HTR-8/SVneo (cell line): ENCODE results near the gene PROK2.
A peak's percentile ranks its signal among the peaks of the same experiment; 100 is the strongest.

ENCODE experiments used
- DNase-seq: peaks from one replicate; pipeline ENCODE4 v3.0.0; 2011; ENCODE audit warnings: low spot score, mixed read lengths; ENCODE audit not compliant: insufficient read length
- FAIRE-seq: peaks from 2 replicates; lab custom pipeline; 2011; peaks lifted over from hg19 to GRCh38; lab: Jason Lieb, UNC

The PROK2 gene

DNA sequence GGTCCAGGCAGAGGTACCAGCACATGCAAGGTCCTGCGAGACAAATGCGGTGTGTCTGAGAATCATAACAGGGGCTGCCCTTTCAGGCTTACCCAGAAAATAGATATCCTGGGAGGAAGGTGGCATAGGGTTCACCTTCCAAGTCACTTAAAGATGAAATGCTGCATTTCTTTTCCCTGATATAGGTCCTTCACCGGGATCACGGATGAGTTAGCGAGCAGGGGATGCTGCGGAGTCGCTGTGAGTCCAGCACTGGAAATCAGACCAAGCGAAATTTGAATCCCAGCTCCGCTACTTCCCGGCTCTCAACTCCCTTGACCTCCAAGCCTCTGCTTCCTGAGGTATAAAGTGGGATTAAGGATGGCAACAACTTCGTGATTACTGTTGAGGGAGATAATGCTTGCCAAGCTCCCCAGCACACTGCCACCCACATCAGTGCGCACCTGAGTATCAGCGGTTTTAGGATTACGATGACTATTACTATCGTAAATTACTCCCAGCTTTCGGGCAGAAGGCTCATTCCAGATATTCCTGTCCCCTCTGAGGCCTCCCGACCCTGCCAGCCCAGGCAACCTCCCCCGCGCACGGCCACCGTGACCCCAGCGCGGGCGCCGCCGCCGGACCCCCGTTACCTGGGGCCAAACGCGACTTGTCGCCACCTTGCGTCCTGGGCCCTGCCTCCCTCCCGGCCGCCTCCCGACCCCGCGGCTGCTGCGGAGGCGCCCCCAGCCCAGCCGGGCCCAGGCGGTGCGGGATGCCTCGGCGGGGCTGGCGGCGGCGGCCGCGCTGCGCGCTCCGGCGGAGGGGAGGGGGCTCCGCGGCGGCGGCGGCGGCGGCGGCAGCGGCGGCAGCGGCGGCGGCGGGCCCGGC lies 31.9 kb downstream of the PROK2 start:
- peak; percentile 60 for FAIRE-seq
- no peak for DNase-seq

DNA sequence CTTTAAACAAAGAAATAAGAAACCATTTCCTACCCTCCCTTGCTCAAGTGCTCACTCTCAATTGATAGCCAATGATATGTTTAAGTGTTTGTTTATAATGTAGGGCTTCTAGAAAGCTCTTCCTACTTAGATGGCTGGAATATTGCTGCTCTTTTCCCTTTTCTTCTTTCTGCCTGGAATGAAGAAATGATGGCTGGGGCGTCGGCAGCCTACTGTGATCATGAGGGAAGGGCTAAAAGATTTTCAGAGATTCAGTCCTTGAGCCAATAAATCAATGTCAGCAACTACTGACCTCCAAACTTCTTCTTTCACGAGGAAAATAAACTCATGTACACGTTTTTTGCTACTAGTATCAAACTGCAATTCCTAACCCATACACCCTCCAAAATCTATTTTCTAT lies 33.3 kb downstream of the PROK2 start:
- FAIRE-seq (no peak), DNase-seq (no peak)

DNA sequence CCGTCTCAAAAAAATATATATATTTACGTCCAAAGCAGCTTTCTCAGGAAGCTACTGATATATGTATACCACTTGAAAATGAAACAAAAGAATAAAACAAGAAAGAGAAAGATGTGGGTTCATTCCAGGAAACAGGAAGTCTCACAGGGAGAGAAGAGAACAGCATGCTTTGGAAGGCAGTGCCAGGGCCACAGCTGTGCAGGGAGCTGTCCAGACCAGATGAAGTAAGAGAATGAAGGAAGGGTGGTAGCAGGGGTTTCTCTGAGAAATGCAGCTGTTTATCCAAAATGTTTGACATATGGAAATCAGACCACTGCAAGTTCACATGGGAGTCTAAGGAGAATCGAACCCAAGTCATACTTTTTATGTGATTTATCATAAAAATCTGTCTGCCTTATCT lies 40.2 kb downstream of the PROK2 start:
- FAIRE-seq, result no peak
- DNase-seq, result no peak

DNA sequence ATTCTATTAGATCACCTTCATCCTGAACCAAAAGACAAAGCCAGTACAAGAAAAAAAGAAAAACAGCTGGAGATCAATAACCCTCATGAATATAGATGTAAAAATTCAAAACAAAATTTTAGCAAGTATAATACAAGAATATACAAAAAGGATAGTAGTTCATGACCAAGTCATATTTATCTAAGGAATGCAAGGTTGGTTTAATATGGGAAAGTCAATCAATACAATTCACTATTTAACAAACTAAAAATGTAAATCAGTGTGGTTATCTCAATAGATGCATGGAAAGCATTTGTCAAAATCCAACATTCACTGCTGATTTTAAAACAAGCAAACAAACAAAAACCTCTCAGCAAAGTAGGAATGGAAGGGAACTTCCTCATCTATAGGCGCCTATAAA lies 42.3 kb downstream of the PROK2 start:
- FAIRE-seq (no peak), DNase-seq (no peak)

DNA sequence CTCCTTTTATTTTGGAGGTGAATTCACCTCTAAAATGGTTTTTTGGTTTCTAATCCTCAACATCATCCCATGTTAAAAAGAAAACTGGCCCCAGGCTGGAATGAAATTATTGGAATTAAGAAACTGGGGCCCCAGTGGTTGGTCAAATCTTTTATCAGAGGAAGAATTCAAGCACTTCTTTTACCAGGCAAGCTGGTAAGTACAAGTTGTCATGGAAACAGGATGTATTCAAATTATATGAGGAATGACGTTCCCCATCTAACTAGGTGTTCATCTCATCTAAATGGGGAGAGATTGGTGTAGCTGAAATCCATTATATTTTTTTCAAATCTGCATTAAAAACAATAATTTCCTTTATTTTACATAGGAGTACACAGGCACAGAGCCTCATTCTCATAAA lies 50.1 kb downstream of the PROK2 start:
- DNase-seq (no peak), FAIRE-seq (no peak)

DNA sequence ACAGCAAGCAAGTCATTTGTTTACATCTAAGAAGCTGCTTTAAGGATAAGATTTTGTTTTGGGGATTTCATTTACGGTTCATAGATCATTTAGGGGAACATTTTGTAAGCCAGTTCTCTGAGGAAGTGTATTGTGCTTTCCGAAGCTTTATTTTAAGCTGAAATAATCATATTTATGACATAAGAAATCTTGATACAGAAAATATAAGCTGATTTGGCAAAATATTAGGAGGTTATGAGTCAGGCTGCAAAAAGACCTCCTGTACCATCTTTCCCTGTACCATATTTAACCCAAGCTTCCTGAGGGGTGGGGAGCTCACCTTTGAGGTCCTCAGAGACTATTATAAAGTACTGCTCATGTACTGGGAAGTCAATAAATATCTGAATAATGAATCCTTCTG lies 51.6 kb downstream of the PROK2 start:
- DNase-seq (no peak), FAIRE-seq (no peak)

DNA sequence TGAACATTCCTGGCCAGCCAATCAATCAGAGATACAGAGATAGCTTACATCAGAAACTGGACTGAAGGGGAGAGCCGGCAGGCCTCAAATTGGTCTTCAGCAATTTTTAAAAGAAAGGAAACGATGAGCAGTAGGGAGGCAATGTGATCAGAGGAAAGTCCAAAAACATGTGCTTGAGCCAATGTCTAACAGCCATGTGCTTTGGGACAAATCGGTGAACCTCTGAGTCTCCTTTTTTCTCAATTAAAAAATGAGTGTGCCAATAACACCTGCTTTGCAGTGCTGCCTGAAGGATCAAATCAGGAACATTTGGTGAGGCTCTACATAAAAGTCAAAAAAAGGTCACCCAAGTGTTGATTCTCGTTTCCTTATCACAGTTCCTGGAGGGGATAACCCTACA lies 52.3 kb downstream of the PROK2 start:
- FAIRE-seq, result no peak
- DNase-seq, result no peak

DNA sequence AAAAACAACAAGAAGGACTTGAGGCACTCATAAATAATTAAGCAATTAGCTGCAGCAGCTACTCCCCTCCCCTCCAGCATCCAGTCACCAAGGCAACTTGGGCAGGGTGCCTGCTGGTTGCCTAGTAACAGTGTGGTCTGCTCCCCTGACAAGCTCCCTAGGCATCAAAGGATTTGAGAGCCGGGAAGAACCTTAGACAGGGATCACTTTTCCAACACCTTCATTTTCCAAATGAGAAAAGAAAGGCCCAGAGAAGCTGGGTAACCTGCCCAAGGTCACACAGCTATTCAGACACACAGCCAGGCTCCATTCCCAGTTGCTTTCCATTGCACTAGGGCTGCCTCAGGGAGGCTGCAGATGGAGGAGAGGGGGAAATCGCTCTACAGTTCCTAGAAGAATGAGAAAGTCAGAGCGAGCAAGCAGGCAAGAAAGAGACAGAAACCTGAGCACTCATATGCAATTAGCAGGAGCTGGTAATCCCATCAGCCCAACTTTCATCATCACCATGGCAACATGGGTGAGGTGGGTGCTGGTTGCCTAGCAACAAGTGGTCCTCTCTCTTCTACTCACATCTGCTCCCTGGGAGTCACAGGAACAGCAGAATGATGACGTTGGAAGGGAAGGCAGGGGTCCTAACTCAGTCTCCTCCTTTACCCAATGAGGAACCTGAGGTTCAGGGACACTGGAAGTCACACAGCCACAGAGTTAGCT lies 56.2 kb downstream of the PROK2 start:
- peak; percentile 55 for FAIRE-seq
- no peak for DNase-seq

DNA sequence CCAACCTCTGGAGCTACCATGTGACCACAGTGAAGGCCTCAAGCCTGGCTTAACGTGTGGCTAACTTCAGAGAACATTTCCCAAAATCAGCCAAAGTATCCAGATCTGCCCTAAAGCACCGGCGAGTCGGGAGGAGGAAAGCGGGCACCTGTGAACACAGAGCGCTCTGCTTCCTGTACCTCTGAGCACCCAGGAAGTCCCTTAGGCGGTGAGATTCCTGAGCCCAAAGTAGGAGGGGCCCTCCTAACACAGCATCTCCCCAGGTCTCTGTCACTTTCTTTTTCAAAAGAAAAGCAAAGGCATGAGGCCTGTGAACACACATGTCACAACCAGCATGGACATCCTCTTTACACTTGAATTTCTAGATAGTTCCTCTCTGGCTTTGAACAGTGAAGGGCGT lies 58.8 kb downstream of the PROK2 start:
- DNase-seq, result peak; percentile 6
- no peak for FAIRE-seq

DNA sequence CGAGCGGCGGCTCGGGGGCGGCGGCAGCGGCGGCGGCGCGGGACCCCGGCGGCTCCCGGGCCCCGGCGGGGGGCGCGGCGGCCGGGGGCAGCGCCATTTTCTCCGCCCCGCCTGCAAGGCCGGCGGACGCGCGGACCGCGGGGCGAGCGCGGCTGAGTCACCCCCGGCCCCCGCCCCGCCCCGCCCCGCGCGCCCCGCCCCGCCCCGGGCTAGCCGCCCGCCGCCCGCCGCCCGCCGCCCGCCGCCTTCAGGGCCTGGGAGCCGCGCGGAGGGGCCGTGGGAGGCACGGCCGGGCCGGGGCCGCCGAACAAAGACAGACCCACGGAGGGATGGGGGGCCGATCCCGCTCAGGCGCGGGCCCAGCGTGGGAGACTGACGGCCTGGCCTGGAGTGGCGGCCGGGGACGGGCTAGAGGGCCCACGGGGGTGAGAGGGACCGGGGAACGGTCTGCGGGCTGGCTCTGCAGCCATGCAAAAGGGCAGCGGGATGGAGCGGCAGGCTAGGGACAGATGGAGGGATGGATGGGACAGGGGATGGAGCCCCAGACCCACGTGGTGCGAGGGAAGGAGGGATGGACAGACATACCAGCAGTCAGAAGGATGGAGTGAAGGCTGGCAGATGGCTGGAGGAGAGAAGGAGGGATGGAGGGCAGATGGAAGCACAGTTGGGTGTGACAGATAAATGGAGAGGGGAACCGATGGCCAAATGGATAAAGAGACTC lies 59.5 kb downstream of the PROK2 start, which contains the start of gene EIF4E3:
EIF4E3 (minus strand) TSS at position 132 of the 721 bp plus-strand sequence; CDS start at position 97, 35 bp downstream.
- no peak for FAIRE-seq

DNA sequence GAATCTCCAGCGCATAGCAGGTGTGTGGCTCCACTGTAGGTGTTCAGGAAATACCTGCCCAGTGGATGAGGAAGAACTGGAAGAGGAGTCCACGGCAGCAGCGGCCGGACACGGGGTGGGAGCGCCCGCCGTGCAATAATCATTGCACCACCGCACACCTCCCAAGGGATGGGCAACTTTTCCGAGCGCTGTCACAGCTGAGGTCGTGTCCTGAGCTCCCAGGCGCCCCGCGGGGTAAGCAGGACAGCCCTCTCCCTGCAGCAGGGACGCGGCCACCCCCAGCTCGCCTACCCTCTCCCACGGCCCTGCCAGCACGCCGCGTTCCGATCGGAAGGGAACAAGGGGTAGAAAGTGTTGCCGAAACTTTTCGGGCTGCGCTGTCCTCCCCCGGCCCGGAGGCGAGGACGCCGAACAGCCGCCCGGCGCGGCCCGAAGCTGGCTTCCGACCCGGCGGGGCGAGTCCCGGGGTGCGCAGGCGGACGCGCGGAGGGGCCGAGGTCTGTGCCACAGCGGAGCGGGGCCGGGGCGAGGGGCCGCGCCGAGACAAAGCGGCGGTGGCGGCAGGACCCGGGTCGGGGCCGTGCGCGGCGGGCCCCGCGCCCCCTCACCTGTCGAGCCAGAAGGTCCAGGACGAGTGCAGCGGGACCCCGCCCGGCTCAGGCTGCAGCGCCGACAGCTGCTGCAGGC lies 60.2 kb downstream of the PROK2 start:
- DNase-seq, result peak; percentile 27
- no peak for FAIRE-seq

More for the DNA sequence above, 59.5 kb downstream of the PROK2 start, which contains the start of gene EIF4E3:
- peak; percentile 63 for DNase-seq

DNA sequence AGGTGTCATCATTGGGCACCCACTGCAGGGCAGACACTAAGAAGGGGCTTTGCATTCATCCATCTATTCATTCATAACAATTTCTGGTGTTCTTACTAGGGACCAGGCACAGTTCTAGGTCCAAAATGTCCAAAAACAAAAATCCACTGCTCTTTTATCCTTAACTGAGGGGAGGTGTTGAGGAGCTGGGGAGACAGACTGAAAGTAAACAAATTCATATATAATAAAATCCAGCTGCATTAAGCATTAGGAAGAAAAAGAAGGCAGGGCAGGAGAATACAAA lies 60.8 kb downstream of the PROK2 start:
- DNase-seq, result no peak
- FAIRE-seq, result no peak

DNA sequence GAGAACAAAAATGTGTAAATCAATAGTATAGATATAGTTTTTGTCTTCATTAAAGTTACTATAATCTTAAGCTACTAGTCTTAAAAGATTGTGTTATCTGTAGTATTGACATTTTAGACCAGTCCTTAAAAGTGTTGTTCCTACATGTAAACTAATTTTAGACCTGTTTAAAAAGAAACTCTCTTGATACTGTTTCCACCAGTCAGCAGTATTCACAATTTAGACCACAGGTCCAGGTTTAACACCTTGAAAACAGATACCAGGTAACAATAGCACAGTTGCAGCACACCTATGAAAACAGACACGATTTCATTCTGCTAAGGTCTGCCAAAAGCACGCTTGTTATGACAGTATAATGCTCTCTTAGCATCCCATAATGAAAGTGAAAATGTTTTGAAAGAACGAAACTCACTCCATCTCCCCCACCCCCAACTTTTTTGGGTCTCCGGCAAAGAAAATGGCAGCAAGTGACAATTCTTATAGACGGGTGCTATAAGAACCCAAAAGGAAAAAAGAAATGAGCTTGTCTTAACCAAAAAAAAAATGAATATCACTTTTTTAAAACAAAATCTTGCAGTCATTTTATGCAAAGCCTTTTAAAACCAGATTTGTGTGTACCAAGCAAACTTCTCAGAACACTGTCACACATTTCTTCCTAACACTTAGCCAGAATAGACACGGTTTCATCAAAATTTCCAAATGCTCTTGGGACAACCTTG lies 61.3 kb downstream of the PROK2 start:
- DNase-seq, result no peak
- FAIRE-seq, result no peak

DNA sequence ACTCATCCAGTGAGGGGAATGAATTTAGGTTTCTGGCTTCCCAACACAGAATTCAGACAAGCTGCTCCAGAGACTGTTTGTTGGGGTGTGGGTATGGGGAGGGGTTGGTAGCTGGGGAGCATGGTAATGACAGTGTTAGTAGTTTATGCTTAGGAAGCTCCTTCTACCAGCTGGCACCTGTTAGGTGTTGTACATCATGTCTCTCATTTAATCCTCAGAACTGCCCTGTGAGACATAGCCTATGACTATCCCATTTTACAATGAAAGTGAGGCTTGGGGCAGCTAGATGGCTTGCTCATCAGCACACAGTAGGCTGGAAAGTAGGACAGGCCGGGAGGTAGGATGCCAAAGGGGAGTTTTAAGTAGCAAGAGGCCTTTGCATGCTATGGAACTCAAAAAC lies 62.3 kb downstream of the PROK2 start:
- no peak for FAIRE-seq
- DNase-seq, result no peak
